Esophagus muscularis mucosa (tissue), 4 donors: Measurements from ENCODE around the gene RALY.

Experiments used
- CTCF ChIP-seq, 3 experiments: fragments of 200-600 bp in 2 of 3; fragments of 450-650 bp in 1 of 3; sonication (generic) in 2 of 3; IDR thresholded peaks; one replicate each; pipeline ENCODE4 v1.5.1; 2017 to 2019; ENCODE audit warnings: antibody characterized with exemption in 3 of 3, mild to moderate bottlenecking in 2 of 3, moderate library complexity in 1 of 3
- EP300 ChIP-seq: sonication (generic); formaldehyde crosslinking; IDR thresholded peaks from one replicate; pipeline ENCODE4 v1.6.1; 2017; ENCODE audit warnings: antibody characterized with exemption
- POLR2A ChIP-seq: fragments of 450-650 bp; IDR thresholded peaks from one replicate; pipeline ENCODE4 v1.6.1; 2017; ENCODE audit warnings: antibody characterized with exemption, moderate library complexity, mild to moderate bottlenecking, low read depth
- POLR2AphosphoS5 ChIP-seq, 2 donors: sonication (generic); formaldehyde crosslinking; IDR thresholded peaks; one replicate each; pipeline ENCODE4 v1.6.1; 2017; ENCODE audit warnings: antibody characterized with exemption in 2 of 2

GRCh38 chr20:34082232-34082887, 88.6 kb downstream of the RALY start:
- TF ChIP-seq CTCF (IDR thresholded peaks at IDR 0.05) (no peak), POLR2AphosphoS5 (IDR thresholded peaks at IDR 0.05) (no peak), POLR2A (no peak), EP300 (no peak)
